MCF 10A (cell line): ENCODE data around the gene LARP1. TPM values are rescaled to one million over a fixed set of nuclear protein-coding genes. Genes with fewer than 3 reads are reported as not detected.
"Not testable (repeated sequence)": the region's sequence is repeated elsewhere in the genome, so short reads cannot be mapped to it uniquely, and the experiment has no call there.

Source experiments
- BruUV-seq: library from RNA; stranded (reverse); fragments of 400-500 nt; replicated peaks from 2 replicates; lab custom pipeline; 2021; lab: Mats Ljungman, UMichigan
- CTCF ChIA-PET: fragments of 300-600 bp; sonication (Branson Sonifier 250); formaldehyde crosslinking; extraction: SDS; loops from one replicate; lab custom pipeline; 2021; ENCODE audit warnings: antibody characterized with exemption, inconsistent platforms; lab: Yijun Ruan, JAX
- POLR2A ChIA-PET: fragments of 300-600, 350-650 bp; sonication (Branson Sonifier 250); formaldehyde crosslinking; extraction: SDS; loops from one replicate; lab custom pipeline; 2020; ENCODE audit warnings: antibody characterized with exemption, inconsistent platforms; lab: Yijun Ruan, JAX
- DNase-seq: peaks from one replicate; pipeline ENCODE4 v3.0.0-alpha.2; 2018; ENCODE audit not compliant: unreplicated experiment
- H3K27ac Mint-ChIP-seq: one replicate; pipeline ENCODE4 v1.8.0; 2022; ENCODE audit warnings: mild to moderate bottlenecking, low read depth, mixed read lengths; ENCODE audit not compliant: unreplicated experiment
- H3K27me3 Mint-ChIP-seq: one replicate; pipeline ENCODE4 v1.8.0; 2022; ENCODE audit warnings: mixed read lengths; ENCODE audit not compliant: insufficient read depth, unreplicated experiment
- H3K36me3 Mint-ChIP-seq: one replicate; pipeline ENCODE4 v1.8.0; 2022; ENCODE audit warnings: mild to moderate bottlenecking, moderate library complexity, mixed read lengths; ENCODE audit not compliant: insufficient read depth, unreplicated experiment
- H3K4me1 Mint-ChIP-seq: one replicate; pipeline ENCODE4 v1.8.0; 2022; ENCODE audit warnings: mixed read lengths; ENCODE audit not compliant: insufficient read depth, unreplicated experiment
- H3K4me3 Mint-ChIP-seq: one replicate; pipeline ENCODE4 v1.8.0; 2022; ENCODE audit warnings: mild to moderate bottlenecking, moderate library complexity, mixed read lengths; ENCODE audit not compliant: unreplicated experiment
- H3K9me3 Mint-ChIP-seq: one replicate; pipeline ENCODE4 v1.8.0; 2022; ENCODE audit warnings: mixed read lengths; ENCODE audit not compliant: unreplicated experiment
- CTCF ChIP-seq: fragments of 200-600 bp; IDR thresholded peaks from one replicate; pipeline ENCODE4 v1.8.0; 2022; ENCODE audit warnings: antibody characterized with exemption, mild to moderate bottlenecking; ENCODE audit not compliant: unreplicated experiment
- intact Hi-C: fragments of 100-400 bp; cut with micrococcal nuclease; formaldehyde crosslinking; loops from 2 replicates; pipeline ENCODE4 v1.14.1; 2022
- total RNA-seq: library from RNA; stranded (reverse); gene quantifications from 2 replicates; pipeline ENCODE4 v1.2.3, GENCODE V29; 2022

The LARP1 gene
- total RNA-seq, 1 experiment from 2014 or later = 340 TPM

GRCh38 chr5:154743812-154744211 is 11.4 kb upstream of the LARP1 start:
- Mint-ChIP-seq H3K4me3 (no peak overlapping the region), H3K36me3 (peaks cover 4% of the 10 kb centered on the region), H3K4me1 (no peaks in the 10 kb centered on the region), H3K27me3 (no peaks in the 10 kb centered on the region), H3K9me3 (no peaks in the 10 kb centered on the region), H3K27ac (no peak overlapping the region)
- no peak for DNase-seq
- POLR2A ChIA-PET = interaction anchor here (0.6 to 0.9 kb wide), 2 partner anchors 11 to 52 kb away, joined by 3 read pairs; no protein-coding TSS in a partner anchor
- TF ChIP-seq CTCF = no peak
- CTCF ChIA-PET = no interaction called here
- no TSS peak for BruUV-seq
- intact Hi-C loops = no loop called here

GRCh38 chr5:154745349-154745748 is 9.8 kb upstream of the LARP1 start:
- no peaks in the 10 kb centered on the region for H3K27me3 Mint-ChIP-seq
- no peak for DNase-seq
- intact Hi-C loops = no loop called here
- no peak overlapping the region for H3K27ac Mint-ChIP-seq
- peaks cover 4% of the 10 kb centered on the region for H3K36me3 Mint-ChIP-seq
- H3K9me3 Mint-ChIP-seq = no peaks in the 10 kb centered on the region
- POLR2A ChIA-PET = interaction anchor here (0.8 kb wide), 1 partner anchor 10 kb away, joined by 3 read pairs; no protein-coding TSS in a partner anchor
- no peak overlapping the region for H3K4me3 Mint-ChIP-seq
- TF ChIP-seq CTCF = no peak
- BruUV-seq = no TSS peak
- CTCF ChIA-PET = no interaction called here
- H3K4me1 Mint-ChIP-seq = no peaks in the 10 kb centered on the region

- intact Hi-C loops = no loop called here
- H3K36me3 Mint-ChIP-seq = peaks cover 10% of the 10 kb centered on the region
- no TSS peak for BruUV-seq
- TF ChIP-seq CTCF = no peak
- ChIA-PET POLR2A (interaction anchor here (1.1 to 1.7 kb wide), 2 partner anchors 8 to 58 kb away, joined by 3 to 5 read pairs; no protein-coding TSS in a partner anchor), CTCF (interaction anchor here (0.6 to 1.1 kb wide), 3 partner anchors 68 to 281 kb away, joined by 3 to 5 read pairs (median 3); no protein-coding TSS in a partner anchor)
- H3K27ac Mint-ChIP-seq = peak overlapping the region; percentile 52
- no peaks in the 10 kb centered on the region for H3K27me3 Mint-ChIP-seq
- no peak overlapping the region for H3K4me3 Mint-ChIP-seq
- peaks cover 13% of the 10 kb centered on the region for H3K4me1 Mint-ChIP-seq
- no peak for DNase-seq
- no peaks in the 10 kb centered on the region for H3K9me3 Mint-ChIP-seq
Observed at GRCh38 chr5:154749491-154749890, 5.7 kb upstream of the LARP1 start.

GRCh38 chr5:154750641-154751040 is 4.5 kb upstream of the LARP1 start:
- not testable (repeated sequence) for H3K27me3 Mint-ChIP-seq, H3K9me3 Mint-ChIP-seq
- POLR2A ChIA-PET = interaction anchor here (0.6 to 1.7 kb wide), 2 partner anchors 17 to 59 kb away, joined by 3 to 5 read pairs; no protein-coding TSS in a partner anchor

More at GRCh38 chr5:154750641-154751040, 4.5 kb upstream of the LARP1 start:
- BruUV-seq, H3K27ac Mint-ChIP-seq, H3K4me3 Mint-ChIP-seq, DNase-seq, intact Hi-C loops: not testable (repeated sequence)
- peaks cover 13% of the 10 kb centered on the region for H3K4me1 Mint-ChIP-seq
- peaks cover 12% of the 10 kb centered on the region for H3K36me3 Mint-ChIP-seq
- CTCF ChIA-PET = interaction anchor here (0.6 to 1.4 kb wide), 4 partner anchors 8 to 112 kb away, joined by 3 to 8 read pairs (median 3); no protein-coding TSS in a partner anchor
